Measurements from ENCODE around the gene CDA. TPM values are rescaled to one million over a fixed set of nuclear protein-coding genes. Genes with fewer than 3 reads are reported as not detected.
"Not testable (repeated sequence)": the region's sequence is repeated elsewhere in the genome, so short reads cannot be mapped to it uniquely, and the experiment has no call there.

CDA gene
- total RNA-seq, 1 donor from 2014 or later = 2.4 TPM

GRCh38 chr1:20587661-20588053, 1.2 kb upstream of the CDA start:
- no peak for DNase-seq

GRCh38 chr1:20589331-20590278, 708 bp downstream of the CDA start:
- DNase-seq = peak; percentile 37

- no peak for DNase-seq
These were observed 1.4 kb downstream of the CDA start for GRCh38 chr1:20590306-20590777.

GRCh38 chr1:20593756-20594155, 4.9 kb downstream of the CDA start:
- DNase-seq = no peak

GRCh38 chr1:20594746-20595145, 5.8 kb downstream of the CDA start:
- no peak for DNase-seq

- DNase-seq = no peak
These were observed 7.2 kb downstream of the CDA start for GRCh38 chr1:20596106-20596505.

GRCh38 chr1:20597650-20598049, 8.8 kb downstream of the CDA start:
- peak; percentile 61 for DNase-seq

GRCh38 chr1:20600156-20600555, 11.3 kb downstream of the CDA start:
- no peak for DNase-seq

- DNase-seq = no peak
These were observed 12.4 kb downstream of the CDA start for GRCh38 chr1:20601129-20601825.

- no peak for DNase-seq
These were observed 14.1 kb downstream of the CDA start for GRCh38 chr1:20602851-20603450.

- DNase-seq = no peak
These were observed 14.9 kb downstream of the CDA start for GRCh38 chr1:20603504-20604464.

GRCh38 chr1:20604678-20605077, 15.8 kb downstream of the CDA start:
- no peak for DNase-seq

- not testable (repeated sequence) for DNase-seq
These were observed 18.1 kb downstream of the CDA start for GRCh38 chr1:20606801-20607570.

- no peak for DNase-seq
These were observed 20.6 kb downstream of the CDA start for GRCh38 chr1:20609541-20609940.

GRCh38 chr1:20610970-20611369, 22.1 kb downstream of the CDA start:
- DNase-seq = no peak

GRCh38 chr1:20611652-20612051, 22.8 kb downstream of the CDA start:
- no peak for DNase-seq

- DNase-seq = no peak
These were observed 23.4 kb downstream of the CDA start for GRCh38 chr1:20612221-20612746.

- DNase-seq = no peak
These were observed 25.3 kb downstream of the CDA start for GRCh38 chr1:20614131-20614579.

GRCh38 chr1:20615946-20616846, 27.3 kb downstream of the CDA start:
- DNase-seq = no peak

All from dermis blood vessel endothelial cell (primary cell).